ENCODE measurements around the gene CPA1. TPM values are rescaled to one million over a fixed set of nuclear protein-coding genes. Genes with fewer than 3 reads are reported as not detected.

CPA1 gene
- total and polyA plus RNA-seq, 4 donors, result 0.31 to 12.5 (median 0.73) TPM

DNA sequence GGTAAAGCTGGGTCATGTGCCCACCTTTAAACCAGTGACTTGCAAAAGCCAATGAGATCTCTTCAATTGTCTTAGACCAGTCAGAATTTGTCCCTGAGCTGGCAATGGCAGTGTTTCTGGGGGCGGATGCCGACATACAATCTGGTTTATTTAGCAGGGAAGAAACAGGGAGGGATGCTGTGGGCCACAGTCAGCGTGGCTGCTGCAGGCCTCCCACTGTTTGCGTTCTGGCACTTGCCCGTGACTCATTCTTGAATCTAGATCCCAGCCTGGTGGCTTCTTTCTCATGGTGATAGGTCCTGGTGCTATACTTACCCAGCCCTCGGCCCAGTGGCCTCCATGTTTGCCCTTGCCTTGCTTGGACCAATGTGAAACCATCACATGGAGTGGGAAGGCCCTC lies 3.1 kb upstream of the CPA1 start:
- TF ChIP-seq, protein P1, sequence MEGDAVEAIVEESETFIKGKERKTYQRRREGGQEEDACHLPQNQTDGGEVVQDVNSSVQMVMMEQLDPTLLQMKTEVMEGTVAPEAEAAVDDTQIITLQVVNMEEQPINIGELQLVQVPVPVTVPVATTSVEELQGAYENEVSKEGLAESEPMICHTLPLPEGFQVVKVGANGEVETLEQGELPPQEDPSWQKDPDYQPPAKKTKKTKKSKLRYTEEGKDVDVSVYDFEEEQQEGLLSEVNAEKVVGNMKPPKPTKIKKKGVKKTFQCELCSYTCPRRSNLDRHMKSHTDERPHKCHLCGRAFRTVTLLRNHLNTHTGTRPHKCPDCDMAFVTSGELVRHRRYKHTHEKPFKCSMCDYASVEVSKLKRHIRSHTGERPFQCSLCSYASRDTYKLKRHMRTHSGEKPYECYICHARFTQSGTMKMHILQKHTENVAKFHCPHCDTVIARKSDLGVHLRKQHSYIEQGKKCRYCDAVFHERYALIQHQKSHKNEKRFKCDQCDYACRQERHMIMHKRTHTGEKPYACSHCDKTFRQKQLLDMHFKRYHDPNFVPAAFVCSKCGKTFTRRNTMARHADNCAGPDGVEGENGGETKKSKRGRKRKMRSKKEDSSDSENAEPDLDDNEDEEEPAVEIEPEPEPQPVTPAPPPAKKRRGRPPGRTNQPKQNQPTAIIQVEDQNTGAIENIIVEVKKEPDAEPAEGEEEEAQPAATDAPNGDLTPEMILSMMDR (IDR thresholded peaks at IDR 0.05; ENCODE audit: control extremely low read depth, extremely low read depth), result no peak
- DNase-seq (no peak), ATAC-seq (ENCODE audit: insufficient read depth, low FRiP score) (no peak)
- 87 to 88% methylated on average over 6 of the region's 6 CpGs for WGBS, 2 donors
- Histone ChIP-seq H3K36me3 (ENCODE audit: control insufficient read depth in 4 of 4, insufficient read depth in 4 of 4, low read length in 4 of 4) (no peaks in the 10 kb centered on the region), H3K9me3 (ENCODE audit: control insufficient read depth in 4 of 4, insufficient read depth in 3 of 4, low read length in 3 of 4) (peaks cover 0 to 2% (median 0%) of the 10 kb centered on the region in 4 donors), H3K4me3 (no peak overlapping the region), H3K9ac (ENCODE audit: insufficient read depth in 1 of 2, low read length in 2 of 2) (no peak overlapping the region), H3K27me3 (ENCODE audit: control insufficient read depth in 3 of 3, insufficient read depth in 3 of 3, low read length in 2 of 3) (no peaks in the 10 kb centered on the region), H3K27ac (ENCODE audit: low read depth in 1 of 2, low read length in 1 of 2) (no peak overlapping the region), H3K4me1 (ENCODE audit: control insufficient read depth in 5 of 5, insufficient read depth in 5 of 5, low read length in 5 of 5) (peaks cover 0 to 47% (median 15%) of the 10 kb centered on the region in 5 donors)

DNA sequence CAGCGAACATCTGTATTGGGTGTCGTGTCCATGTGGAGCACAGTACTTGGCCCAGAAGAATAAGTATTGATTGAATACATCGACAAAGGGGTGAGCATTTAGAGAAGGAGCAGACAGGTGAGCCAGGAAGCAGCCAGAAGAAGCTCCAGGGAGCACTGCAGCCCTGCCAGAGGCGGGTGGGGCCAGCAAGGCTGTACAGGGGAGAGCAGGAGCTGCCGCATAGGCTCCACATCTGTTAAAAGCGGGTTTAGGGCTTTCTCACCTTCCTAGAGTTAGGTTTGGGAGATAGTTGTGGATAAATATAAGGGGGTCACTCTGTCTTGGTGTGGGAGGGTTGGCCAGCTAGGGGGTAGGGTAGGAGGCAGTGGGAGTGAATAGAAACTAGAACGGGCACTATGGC lies 1.3 kb upstream of the CPA1 start:
- no peak for ATAC-seq (ENCODE audit: insufficient read depth, low FRiP score)
- H3K36me3 ChIP-seq (ENCODE audit: control insufficient read depth in 4 of 4, insufficient read depth in 4 of 4, low read length in 4 of 4), result no peaks in the 10 kb centered on the region
- H3K4me1 ChIP-seq (ENCODE audit: control insufficient read depth in 5 of 5, insufficient read depth in 5 of 5, low read length in 5 of 5), result peaks cover 0 to 28% (median 8%) of the 10 kb centered on the region in 5 donors
- DNase-seq, result no peak
- 94 to 96% methylated on average over 7 of the region's 7 CpGs for WGBS, 2 donors
- no peaks in the 10 kb centered on the region for H3K27me3 ChIP-seq (ENCODE audit: control insufficient read depth in 3 of 3, insufficient read depth in 3 of 3, low read length in 2 of 3)
- TF ChIP-seq, protein P1 (IDR thresholded peaks at IDR 0.05; ENCODE audit: control extremely low read depth, extremely low read depth), result no peak
- no peak overlapping the region for H3K9ac ChIP-seq (ENCODE audit: insufficient read depth in 1 of 2, low read length in 2 of 2)
- H3K4me3 ChIP-seq, result no peak overlapping the region
- peaks cover 0 to 2% (median 0%) of the 10 kb centered on the region in 4 donors for H3K9me3 ChIP-seq (ENCODE audit: control insufficient read depth in 4 of 4, insufficient read depth in 3 of 4, low read length in 3 of 4)
- H3K27ac ChIP-seq (ENCODE audit: low read depth in 1 of 2, low read length in 1 of 2), result no peak overlapping the region

DNA sequence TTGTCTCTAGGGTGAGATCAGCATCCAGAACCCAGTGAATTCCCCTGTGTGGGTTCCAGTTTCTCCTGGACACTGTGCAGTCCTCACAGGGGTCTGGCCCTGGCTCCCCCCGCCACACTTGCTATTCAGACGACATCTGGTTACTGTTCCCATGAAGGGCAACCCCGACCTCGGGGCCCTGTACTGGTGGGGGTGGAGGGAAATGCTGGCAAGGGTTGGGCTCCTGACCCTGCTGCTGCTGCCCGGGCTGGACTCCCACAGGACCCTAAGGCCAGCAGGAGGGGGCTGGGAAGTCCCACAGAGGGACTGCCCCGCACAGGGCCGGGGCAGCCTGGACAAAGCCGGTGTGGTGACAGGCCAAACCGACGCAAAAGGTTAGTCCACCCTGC lies 768 bp upstream of the CPA1 start:
- ATAC-seq (ENCODE audit: insufficient read depth, low FRiP score), result no peak
- 61 to 85% methylated on average over 10 of the region's 10 CpGs for WGBS, 2 donors
- Histone ChIP-seq H3K9ac (ENCODE audit: insufficient read depth in 1 of 2, low read length in 2 of 2) (no peak overlapping the region), H3K27ac (ENCODE audit: low read depth in 1 of 2, low read length in 1 of 2) (no peak overlapping the region), H3K4me1 (ENCODE audit: control insufficient read depth in 5 of 5, insufficient read depth in 5 of 5, low read length in 5 of 5) (peaks cover 0 to 23% (median 7%) of the 10 kb centered on the region in 5 donors), H3K4me3 (no peak overlapping the region), H3K36me3 (ENCODE audit: control insufficient read depth in 4 of 4, insufficient read depth in 4 of 4, low read length in 4 of 4) (no peaks in the 10 kb centered on the region), H3K27me3 (ENCODE audit: control insufficient read depth in 3 of 3, insufficient read depth in 3 of 3, low read length in 2 of 3) (no peaks in the 10 kb centered on the region), H3K9me3 (ENCODE audit: control insufficient read depth in 4 of 4, insufficient read depth in 3 of 4, low read length in 3 of 4) (peaks cover 0 to 2% (median 0%) of the 10 kb centered on the region in 4 donors)
- TF ChIP-seq, protein P1 (IDR thresholded peaks at IDR 0.05; ENCODE audit: control extremely low read depth, extremely low read depth), result no peak
- no peak for DNase-seq

DNA sequence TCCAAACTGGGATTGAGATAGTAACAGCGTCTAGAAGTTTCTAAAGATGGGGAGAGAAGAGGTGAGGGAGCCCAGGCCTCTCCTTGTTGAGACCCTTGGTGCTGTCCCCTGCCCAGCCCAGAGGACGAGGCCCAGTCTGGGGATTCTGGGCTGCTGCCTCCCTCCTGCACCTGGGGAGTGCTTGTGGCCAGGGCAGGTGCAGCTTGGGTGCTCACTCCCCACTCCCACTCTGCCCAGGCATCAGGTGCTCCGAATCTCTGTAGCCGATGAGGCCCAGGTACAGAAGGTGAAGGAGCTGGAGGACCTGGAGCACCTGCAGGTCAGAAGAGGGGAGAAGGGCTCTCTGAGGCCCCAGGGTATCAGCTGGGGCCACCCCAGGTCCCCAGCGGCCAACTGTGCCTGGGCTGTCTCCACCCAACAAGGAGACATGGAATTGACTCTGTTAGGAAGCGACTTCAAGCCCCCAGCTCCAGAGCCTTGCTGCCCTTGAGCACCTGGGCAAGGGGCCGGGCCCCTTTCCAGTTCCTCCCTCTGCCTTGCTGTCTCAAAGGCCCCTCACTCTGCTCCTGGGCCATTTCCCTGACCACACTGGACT lies 664 bp downstream of the CPA1 start:
- DNase-seq, result peak in 1 of 3 donors; percentile 7
- no peaks in the 10 kb centered on the region for H3K27me3 ChIP-seq (ENCODE audit: control insufficient read depth in 3 of 3, insufficient read depth in 3 of 3, low read length in 2 of 3)
- no peak overlapping the region for H3K9ac ChIP-seq (ENCODE audit: insufficient read depth in 1 of 2, low read length in 2 of 2)
- H3K36me3 ChIP-seq (ENCODE audit: control insufficient read depth in 4 of 4, insufficient read depth in 4 of 4, low read length in 4 of 4), result no peaks in the 10 kb centered on the region
- H3K4me3 ChIP-seq, result no peak overlapping the region
- peaks cover 0 to 4% (median 0%) of the 10 kb centered on the region in 4 donors for H3K9me3 ChIP-seq (ENCODE audit: control insufficient read depth in 4 of 4, insufficient read depth in 3 of 4, low read length in 3 of 4)
- WGBS, 2 donors, result 91 to 95% methylated on average over 7 of the region's 7 CpGs
- TF ChIP-seq, protein P1 (IDR thresholded peaks at IDR 0.05; ENCODE audit: control extremely low read depth, extremely low read depth), result no peak
- H3K27ac ChIP-seq (ENCODE audit: low read depth in 1 of 2, low read length in 1 of 2), result no peak overlapping the region
- no peak for ATAC-seq (ENCODE audit: insufficient read depth, low FRiP score)
- peaks cover 0 to 20% (median 9%) of the 10 kb centered on the region in 5 donors for H3K4me1 ChIP-seq (ENCODE audit: control insufficient read depth in 5 of 5, insufficient read depth in 5 of 5, low read length in 5 of 5)
